Thymus (tissue), 11 donors: ENCODE data around the gene LPAR3. TPM values are rescaled to one million over a fixed set of nuclear protein-coding genes. Genes with fewer than 3 reads are reported as not detected.

Experiments
- DNase-seq, 9 donors: peaks; one replicate each; pipeline ENCODE4 v3.0.0-alpha.2; 2013; ENCODE audit warnings: low spot score in 9 of 9, low read depth in 6 of 9, missing footprints in 1 of 9
- H3K27ac ChIP-seq, 2 donors: one replicate each; pipeline ENCODE4 v1.5.1; 2013; ENCODE audit warnings: control low read depth in 1 of 2, low read depth in 1 of 2, low read length in 1 of 2, mild to moderate bottlenecking in 1 of 2, moderate library complexity in 1 of 2
- H3K27me3 ChIP-seq, 2 donors: one replicate each; pipeline ENCODE4 v1.5.1; 2013; ENCODE audit warnings: low read length in 1 of 2; ENCODE audit not compliant: control insufficient read depth in 2 of 2, insufficient read depth in 1 of 2
- H3K36me3 ChIP-seq, 2 donors: one replicate each; pipeline ENCODE4 v1.5.1; 2013; ENCODE audit warnings: low read length in 1 of 2, mild to moderate bottlenecking in 1 of 2, moderate library complexity in 1 of 2; ENCODE audit not compliant: control insufficient read depth in 2 of 2, insufficient read depth in 2 of 2
- H3K4me1 ChIP-seq, 2 donors: one replicate each; pipeline ENCODE4 v1.5.1; 2013; ENCODE audit warnings: low read length in 2 of 2; ENCODE audit not compliant: control insufficient read depth in 2 of 2, insufficient read depth in 2 of 2
- H3K4me3 ChIP-seq, 2 donors: one replicate each; pipeline ENCODE4 v1.5.1; 2013; ENCODE audit warnings: low read length in 2 of 2, control low read depth in 1 of 2, mild to moderate bottlenecking in 1 of 2
- H3K9me3 ChIP-seq, 2 donors: one replicate each; pipeline ENCODE4 v1.5.1; 2013; ENCODE audit warnings: low read length in 1 of 2, mild to moderate bottlenecking in 1 of 2; ENCODE audit not compliant: control insufficient read depth in 2 of 2, insufficient read depth in 1 of 2
- WGBS: extraction: QIAGEN DNeasy Blood & Tissue Kit; methylation state at CpG from one replicate; pipeline ENCODE4 v1.1.7; 2013; 5-methylcytosine and 5-hydroxymethylcytosine counted together
- polyA plus RNA-seq: library from polyadenylated mRNA; stranded (reverse); fragments of 200-250 nt; gene quantifications from one replicate; pipeline ENCODE4 v1.2.3, GENCODE V29; 2013
- total RNA-seq: library from RNA; stranded (reverse); fragments of 120-200 nt; gene quantifications from one replicate; pipeline ENCODE4 v1.2.4, GENCODE V29; 2013
- donor health status: healthy.

LPAR3 gene
- total and polyA plus RNA-seq, 2 donors, result 1.1 to 2.2 TPM

DNA sequence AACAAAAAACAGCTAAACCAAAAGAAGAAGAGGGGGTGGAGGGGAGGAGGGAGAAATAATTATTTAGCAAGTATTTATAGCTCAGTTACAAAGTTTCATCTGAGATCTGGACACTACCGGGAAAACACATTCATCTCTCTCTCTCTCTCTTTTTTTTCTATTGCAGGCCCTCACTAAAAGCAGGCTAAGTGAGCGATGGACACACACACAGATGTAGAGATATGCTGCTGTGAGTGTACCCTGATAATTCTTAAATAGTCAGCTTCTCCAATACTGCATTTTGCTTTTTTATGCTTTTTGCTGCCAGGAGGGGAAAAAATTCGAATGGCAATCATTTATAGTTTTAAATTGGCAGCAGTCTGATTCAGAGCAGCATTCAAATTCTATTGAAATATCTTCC lies 65.0 kb downstream of the LPAR3 start:
- WGBS, result 96% methylated on average over 3 of the region's 3 CpGs
- Histone ChIP-seq H3K4me1 (no peaks in the 10 kb centered on the region), H3K27ac (no peak overlapping the region), H3K27me3 (no peaks in the 10 kb centered on the region), H3K9me3 (no peaks in the 10 kb centered on the region), H3K4me3 (no peak overlapping the region), H3K36me3 (no peaks in the 10 kb centered on the region)
- DNase-seq, result no peak

DNA sequence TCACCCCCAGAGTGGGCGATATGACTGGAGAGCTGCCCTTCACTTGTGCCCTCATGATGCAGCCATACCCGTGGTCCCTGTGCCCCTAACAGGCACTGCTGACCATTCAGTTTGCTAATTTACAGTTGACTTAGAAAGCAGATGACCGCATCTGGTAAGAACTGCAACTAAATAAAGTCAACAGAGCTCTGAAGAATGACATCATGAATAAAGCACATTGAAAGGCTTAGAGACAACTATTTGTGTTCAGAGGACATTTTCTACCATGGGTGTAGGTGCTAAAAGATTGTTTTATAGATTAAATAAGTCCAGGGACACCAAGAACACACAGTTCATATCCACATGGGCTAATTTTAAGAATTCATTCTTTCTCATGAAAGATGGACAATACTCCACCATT lies 65.5 kb downstream of the LPAR3 start:
- no peak overlapping the region for H3K4me3 ChIP-seq
- no peak for DNase-seq
- H3K36me3 ChIP-seq, result no peaks in the 10 kb centered on the region
- WGBS, result 96% methylated on average over 3 of the region's 3 CpGs
- H3K4me1 ChIP-seq, result no peaks in the 10 kb centered on the region
- H3K9me3 ChIP-seq, result no peaks in the 10 kb centered on the region
- H3K27ac ChIP-seq, result no peak overlapping the region
- H3K27me3 ChIP-seq, result no peaks in the 10 kb centered on the region

DNA sequence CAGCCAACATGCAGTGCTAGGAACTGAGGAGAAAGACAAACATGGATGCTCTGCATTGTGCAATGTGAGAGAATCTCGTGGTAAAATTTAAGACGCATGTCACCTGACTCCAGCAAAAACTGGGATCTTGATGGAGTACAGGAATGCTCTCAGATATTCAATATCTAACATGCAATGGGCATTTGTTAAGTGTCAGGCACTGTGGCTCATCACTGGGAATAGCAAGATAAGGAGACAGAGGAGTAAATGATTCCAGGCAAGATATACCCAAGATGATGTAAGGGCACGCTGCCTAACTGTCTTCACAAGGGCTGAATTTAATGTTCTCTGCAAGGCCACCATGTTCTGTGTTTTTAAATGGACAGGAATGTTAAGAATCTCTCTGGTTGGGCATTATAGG lies 67.8 kb downstream of the LPAR3 start:
- Histone ChIP-seq H3K4me3 (no peak overlapping the region), H3K9me3 (no peaks in the 10 kb centered on the region), H3K27me3 (no peaks in the 10 kb centered on the region), H3K36me3 (no peaks in the 10 kb centered on the region), H3K27ac (no peak overlapping the region), H3K4me1 (no peaks in the 10 kb centered on the region)
- 96% methylated on average over 3 of the region's 3 CpGs for WGBS
- DNase-seq, result no peak

DNA sequence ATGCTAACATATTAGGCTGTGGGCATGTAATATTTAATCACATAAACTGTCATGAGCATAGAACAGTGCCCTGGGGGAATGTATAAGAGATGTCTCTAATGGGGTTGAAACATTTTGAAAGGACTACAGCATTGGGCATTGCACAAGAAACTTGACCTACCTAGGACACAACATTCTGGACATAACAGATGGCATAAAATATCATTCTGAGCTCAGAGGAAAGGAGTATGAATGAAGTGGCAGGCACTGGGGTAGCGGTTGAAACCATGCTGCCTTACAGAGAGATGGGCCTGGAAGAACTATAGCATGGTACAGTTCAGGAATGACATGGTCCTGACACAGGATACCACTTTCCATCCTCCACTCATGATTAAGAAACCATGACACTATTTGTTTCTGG lies 69.0 kb downstream of the LPAR3 start:
- H3K36me3 ChIP-seq, result no peaks in the 10 kb centered on the region
- no peaks in the 10 kb centered on the region for H3K4me1 ChIP-seq
- no peak for DNase-seq
- 96% methylated on average over 1 of the region's 1 CpG for WGBS
- no peaks in the 10 kb centered on the region for H3K27me3 ChIP-seq
- no peaks in the 10 kb centered on the region for H3K9me3 ChIP-seq
- no peak overlapping the region for H3K4me3 ChIP-seq
- H3K27ac ChIP-seq, result no peak overlapping the region

DNA sequence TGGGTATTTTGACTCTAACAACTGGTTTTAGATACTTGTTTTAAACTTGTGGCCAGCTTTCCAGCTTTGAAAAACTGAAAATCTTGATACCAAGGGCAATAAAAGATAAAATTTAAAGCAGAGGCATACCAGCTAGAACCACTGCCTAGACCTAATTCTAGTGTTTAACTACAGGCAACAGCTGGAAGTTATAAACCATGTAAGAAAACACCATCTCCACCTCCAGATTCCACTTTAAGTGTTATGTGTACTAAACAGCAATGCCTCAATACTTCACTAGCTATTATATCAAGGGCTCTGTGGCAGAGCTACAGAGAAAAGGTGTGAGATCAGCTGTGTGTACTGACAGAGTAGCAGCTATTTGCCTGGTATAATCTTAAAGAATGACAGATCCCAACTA lies 69.5 kb downstream of the LPAR3 start:
- Histone ChIP-seq H3K36me3 (no peaks in the 10 kb centered on the region), H3K9me3 (no peaks in the 10 kb centered on the region), H3K4me1 (no peaks in the 10 kb centered on the region), H3K27me3 (no peaks in the 10 kb centered on the region), H3K27ac (no peak overlapping the region), H3K4me3 (no peak overlapping the region)
- no peak for DNase-seq

GRCh38 chr1:84810343-84810742 lies 82.7 kb downstream of the LPAR3 start:
- 98% methylated on average over 9 of the region's 9 CpGs for WGBS
- DNase-seq, result no peak
- no peaks in the 10 kb centered on the region for H3K4me1 ChIP-seq
- no peaks in the 10 kb centered on the region for H3K36me3 ChIP-seq
- H3K4me3 ChIP-seq, result no peak overlapping the region
- no peaks in the 10 kb centered on the region for H3K9me3 ChIP-seq
- no peaks in the 10 kb centered on the region for H3K27me3 ChIP-seq
- no peak overlapping the region for H3K27ac ChIP-seq

GRCh38 chr1:84809023-84809422 lies 84.0 kb downstream of the LPAR3 start:
- Histone ChIP-seq H3K9me3 (no peaks in the 10 kb centered on the region), H3K27me3 (no peaks in the 10 kb centered on the region), H3K4me3 (no peak overlapping the region), H3K27ac (no peak overlapping the region), H3K4me1 (no peaks in the 10 kb centered on the region), H3K36me3 (no peaks in the 10 kb centered on the region)
- no peak for DNase-seq
- WGBS, result over 99% methylated on average over 3 of the region's 3 CpGs

DNA sequence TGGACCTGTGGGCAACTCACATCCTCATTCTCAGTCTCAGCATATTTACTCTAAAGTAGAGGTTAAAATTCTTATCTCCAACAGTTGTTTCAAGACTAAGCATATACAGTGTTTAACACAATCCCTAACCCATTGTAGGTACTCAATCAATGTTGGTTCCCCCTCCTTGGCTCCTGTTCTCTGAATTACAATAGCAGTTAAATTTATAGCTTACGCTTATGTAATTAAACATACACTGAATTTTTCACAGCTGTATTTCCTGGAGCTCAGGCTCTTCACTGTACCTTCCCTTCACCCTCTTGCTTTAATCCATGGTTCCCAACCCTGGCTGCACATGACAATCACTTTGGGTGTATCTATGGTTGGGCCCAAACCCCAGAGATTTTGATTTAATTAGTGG lies 89.4 kb downstream of the LPAR3 start:
- Histone ChIP-seq H3K4me1 (no peaks in the 10 kb centered on the region), H3K27me3 (no peaks in the 10 kb centered on the region), H3K4me3 (no peak overlapping the region), H3K9me3 (no peaks in the 10 kb centered on the region), H3K36me3 (no peaks in the 10 kb centered on the region), H3K27ac (no peak overlapping the region)
- WGBS, result 97% methylated on average over 1 of the region's 1 CpG
- no peak for DNase-seq

GRCh38 chr1:84802567-84803232 lies 90.3 kb downstream of the LPAR3 start:
- H3K4me3 ChIP-seq, result no peak overlapping the region
- no peak overlapping the region for H3K27ac ChIP-seq
- H3K36me3 ChIP-seq, result no peaks in the 10 kb centered on the region
- DNase-seq, result no peak
- no peaks in the 10 kb centered on the region for H3K4me1 ChIP-seq
- H3K9me3 ChIP-seq, result no peaks in the 10 kb centered on the region
- 98% methylated on average over 1 of the region's 1 CpG for WGBS
- no peaks in the 10 kb centered on the region for H3K27me3 ChIP-seq
